HG02588 (cell line): Measurements from ENCODE around the gene GLDC.
A peak's percentile ranks its signal among the peaks of the same experiment; 100 is the strongest.
"Not testable (repeated sequence)": the region's sequence is repeated elsewhere in the genome, so short reads cannot be mapped to it uniquely, and the experiment has no call there.

Experiments
- ATAC-seq: cut with Tn5 transposase; IDR thresholded peaks from one replicate; pipeline ENCODE4 v1.9.1; 2021; ENCODE audit warnings: mild to moderate bottlenecking, moderate library complexity; ENCODE audit not compliant: unreplicated experiment

The GLDC gene

DNA sequence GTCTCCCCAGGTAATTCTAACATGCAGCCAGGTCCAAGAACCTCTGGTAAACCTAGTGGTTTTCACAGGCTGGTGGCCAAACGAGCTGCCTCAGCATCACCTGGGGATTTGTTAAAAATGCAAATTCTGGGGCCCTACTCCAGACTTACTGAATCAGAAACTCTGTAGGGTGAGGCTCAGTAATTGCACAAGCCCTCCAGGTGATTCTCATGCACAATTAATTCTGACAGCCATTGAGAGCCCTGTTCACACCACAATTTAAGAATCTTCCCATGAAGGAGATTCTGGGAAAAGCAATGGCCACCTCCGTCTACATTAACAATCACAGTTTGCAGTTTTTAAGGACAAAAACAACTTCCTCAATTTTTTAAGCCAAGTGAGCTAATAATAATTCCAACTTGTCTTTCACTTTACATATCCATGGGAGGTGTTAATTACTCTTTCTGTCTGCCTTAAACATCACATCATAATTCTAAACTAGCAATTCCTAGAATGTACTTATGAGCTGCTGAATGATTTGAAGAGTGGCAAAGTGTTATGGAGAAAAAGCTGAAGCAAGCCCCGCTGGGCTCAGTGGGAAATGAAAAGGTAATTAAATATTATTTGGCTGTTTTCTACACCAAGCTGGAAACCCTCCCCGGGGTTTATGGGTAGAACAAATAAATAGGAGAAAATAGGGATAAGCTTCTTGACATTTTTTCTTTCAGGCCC lies 70.0 kb downstream of the GLDC start:
- ATAC-seq, result peak; percentile 87

DNA sequence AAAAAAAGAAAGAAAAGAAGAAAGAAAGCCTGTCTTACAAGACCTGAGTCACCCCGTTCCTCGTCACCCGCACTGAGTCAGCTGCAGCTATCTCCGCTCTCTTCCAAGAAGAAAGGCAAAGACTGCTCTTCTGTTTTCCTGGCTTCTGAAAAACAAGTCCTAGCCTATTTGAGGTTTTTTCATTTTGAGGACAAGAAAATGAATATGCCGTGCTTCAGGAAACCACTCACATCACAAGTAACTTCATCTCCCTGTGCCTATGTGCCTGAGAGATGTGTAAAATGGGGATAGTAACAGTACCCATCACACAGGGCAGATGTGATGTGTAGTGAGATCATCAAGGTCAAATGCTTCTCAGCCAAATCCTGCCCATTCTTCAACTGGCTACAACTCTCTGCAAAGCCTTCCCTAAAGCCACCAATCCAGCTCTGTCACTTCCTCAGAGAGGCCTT lies 78.4 kb downstream of the GLDC start:
- ATAC-seq, result no peak

DNA sequence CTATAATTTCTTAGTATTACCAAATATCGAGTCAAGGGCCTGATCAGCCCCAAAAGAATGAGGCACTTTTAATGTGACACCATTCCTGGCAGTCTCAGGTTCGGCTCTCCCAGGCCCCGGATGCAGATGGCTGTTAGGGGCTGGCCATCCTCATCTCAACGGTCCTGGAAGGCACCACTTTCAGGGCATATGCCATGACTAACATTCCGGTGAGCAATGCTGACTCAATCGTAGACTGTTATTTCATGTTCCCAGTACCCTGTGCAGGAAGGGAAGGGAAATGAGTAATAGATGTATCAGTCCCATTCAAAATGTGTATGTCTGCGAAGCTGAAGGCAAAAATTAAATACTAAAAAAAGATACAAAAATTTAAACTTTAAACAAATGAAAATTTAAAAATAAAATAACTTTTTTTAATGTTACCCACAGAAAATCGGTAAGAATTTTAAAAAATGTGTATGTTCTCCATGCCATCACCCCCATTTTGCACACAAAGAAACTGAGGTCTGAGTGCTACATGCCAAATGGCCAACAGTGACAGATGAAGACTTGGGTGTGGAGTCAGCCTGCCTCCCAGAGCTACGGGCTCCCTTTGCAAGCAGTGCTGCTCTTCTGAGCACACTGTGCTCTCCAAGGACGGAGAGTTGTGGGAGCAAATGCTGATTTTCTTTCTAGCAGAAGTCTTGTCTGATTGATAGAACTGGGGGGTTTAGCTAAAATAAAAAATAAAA lies 79.0 kb downstream of the GLDC start:
- ATAC-seq, result peak; percentile 85

DNA sequence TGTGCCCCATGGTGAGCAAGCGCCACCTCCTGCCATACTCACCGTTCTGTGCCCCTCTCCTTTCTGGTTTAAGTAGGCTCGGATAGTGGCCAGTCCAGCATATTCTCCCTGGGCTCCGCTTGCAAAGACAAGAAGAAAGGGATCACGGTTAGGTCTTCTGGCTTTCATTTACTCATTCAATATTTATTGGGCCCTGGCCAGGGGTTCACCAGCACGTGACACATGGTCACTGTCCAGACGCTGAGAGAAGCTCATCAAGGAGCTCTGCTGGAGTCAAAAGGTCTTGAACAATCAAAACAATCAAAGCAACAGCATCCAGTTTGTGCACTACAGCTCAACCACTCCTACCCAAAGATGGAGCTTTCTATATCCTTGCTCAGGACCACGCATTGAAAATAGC lies 80.2 kb downstream of the GLDC start:
- ATAC-seq, result no peak

DNA sequence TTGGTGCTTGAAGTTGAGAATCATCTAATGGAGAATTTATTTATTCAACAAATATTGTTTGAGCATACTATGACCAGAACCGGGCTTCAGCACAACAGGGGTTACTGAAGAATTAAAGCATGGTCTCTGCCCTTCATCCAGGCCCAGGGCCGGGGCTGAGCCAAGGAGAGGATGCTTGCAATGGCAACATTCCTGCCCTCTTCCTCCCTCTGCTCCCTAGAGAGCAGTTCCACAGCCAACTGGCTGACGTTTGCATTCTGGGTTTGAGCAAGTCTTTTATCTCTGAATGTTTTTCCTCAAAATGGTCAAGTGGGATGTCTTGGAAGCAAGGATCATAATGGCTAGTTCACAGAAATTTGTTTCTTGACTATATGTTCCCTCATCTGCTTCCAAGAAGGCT lies 80.7 kb downstream of the GLDC start:
- ATAC-seq, result no peak

DNA sequence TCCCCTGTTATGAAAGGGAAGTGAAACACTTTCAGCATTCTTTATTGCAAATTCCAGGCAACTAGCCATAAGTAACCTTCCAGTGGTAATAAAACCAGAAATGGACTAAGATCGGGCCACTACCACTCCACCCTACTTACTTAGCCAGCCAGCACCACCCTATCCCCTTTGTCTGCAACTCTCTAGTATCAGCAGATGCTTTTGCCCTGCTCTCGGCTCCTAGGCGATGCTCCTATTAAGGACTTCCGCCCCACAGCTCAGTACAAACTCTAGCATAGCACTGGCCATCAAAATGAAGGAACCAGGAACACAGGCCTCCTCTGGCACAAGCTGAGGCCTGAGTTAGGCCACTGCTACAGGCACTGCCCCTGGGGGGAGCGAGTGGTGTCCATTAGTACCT lies 81.2 kb downstream of the GLDC start:
- no peak for ATAC-seq

DNA sequence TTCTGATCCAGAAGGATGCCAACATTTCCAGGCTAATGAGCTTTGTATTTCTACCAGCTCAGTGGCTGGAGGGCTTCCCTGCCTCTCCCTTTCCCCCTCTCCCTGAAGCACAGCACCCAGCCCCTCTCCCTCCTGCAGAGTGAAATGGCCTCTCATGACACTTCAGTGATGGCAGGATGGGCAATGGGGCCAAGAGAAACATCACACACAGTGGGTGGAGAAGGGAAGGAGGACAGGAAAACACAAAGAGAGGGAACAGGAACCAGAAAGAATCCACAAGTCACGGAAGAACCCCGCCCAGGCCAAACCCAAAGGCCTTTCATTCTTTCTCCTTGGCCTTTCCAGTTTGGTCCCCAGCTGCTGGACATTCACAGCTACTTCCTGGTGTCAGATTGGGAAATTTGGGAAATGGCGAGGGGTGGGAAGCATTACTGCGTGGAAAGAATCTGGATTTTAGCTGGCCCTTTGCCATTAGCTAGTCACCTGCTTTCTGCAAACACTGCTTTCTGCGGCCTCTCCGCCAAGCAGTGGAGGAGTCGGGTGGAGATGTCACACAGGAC lies 82.6 kb downstream of the GLDC start:
- no peak for ATAC-seq

DNA sequence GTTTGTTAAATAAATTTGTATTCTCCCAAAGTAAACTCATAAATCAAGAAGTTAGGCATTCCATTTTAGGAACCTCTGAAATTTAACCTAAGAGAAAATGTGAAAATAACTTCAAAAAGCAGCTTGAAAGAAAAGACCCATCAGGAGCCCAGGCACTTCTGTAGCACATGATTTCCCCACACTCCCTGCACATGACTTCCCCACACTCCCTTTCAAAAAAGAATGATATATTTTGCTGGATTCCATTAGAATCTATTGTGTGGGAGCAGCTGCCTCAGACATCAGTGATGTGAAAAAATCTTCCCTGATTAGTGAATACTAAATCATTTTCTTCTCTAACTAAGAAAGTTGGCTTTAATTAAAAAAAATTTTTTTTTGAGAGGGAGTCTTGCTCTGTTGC lies 83.3 kb downstream of the GLDC start:
- ATAC-seq, result no peak

DNA sequence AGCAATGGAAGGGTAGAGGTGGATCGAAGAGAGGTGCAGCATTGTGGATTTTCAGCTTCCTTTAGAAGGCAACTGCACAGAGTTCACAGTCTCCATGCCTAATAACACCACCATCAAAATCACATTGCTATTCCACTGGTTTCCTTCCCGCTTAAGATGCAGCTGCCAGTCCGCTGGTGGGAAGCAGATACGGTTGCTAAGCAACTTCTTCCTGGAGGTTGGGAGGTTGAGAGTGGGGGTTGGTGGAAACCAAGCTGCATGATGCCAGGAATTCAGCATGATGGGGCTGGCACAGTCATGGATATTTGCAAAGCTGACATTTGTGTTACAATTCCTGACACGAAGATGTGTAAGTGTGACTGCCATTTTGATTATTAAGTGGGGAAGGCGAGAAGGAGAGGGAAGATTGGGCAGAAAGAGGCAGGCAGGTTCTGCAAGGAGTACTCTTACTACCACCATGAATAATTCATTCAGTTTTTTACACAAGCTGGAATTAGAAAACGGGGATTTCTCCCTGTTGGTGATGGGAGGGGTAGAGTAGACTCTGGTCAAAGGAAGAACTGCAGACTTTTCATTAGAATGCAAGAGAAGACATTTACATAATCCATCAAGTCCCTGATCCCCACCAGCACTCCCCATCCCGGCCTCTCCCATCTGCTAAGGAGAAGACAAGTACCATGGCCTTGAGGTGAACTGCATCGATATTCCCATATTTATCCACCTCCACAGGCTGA lies 87.5 kb downstream of the GLDC start:
- ATAC-seq, result no peak

DNA sequence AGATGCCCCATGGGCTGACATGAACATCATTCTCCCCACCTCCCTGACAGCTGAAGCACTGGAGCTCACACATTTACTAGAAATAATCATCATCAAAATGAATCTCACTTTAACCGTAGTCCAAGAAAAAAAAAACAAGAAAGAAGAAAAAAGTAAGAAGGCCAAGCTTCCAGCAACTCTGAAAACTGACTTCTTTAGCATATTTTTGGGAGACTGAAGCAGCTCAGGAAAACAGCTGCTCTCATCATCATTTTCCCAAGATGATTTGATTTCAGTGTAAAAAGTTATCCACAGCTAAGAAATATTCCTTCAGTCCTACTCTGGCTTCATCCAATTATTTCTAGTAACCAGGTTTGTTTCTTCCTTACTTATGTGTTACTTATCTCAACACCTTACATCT lies 91.7 kb downstream of the GLDC start:
- no peak for ATAC-seq

DNA sequence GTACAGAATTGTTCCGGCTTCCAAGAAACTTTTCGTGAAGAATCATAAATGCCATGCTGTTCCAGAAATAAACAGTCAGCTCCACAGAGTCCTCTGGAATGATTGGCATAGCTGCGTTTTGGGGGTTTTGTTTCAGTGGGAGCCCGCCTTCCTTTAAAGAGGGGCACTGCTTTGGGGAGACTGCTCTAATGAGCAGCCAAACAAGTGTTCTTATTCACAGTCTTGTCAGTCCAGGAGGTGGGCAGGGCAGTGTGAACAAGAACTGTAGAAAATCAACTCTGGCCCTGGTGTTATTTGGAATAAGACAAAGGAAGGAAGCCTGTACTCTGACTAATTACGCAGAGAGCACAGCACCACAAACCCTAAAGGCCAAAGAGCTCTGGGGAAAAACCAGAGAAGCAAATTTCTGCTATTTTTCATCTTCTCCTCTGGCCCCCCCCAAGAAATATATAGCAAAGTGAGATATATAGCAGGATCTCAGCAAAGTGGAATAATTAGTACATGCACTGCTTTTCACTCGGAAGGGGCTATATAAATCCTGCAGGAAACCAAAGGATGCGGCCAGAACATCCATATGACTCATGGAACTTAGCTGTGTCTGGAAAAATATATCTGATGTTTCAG lies 92.9 kb downstream of the GLDC start:
- ATAC-seq, result no peak

DNA sequence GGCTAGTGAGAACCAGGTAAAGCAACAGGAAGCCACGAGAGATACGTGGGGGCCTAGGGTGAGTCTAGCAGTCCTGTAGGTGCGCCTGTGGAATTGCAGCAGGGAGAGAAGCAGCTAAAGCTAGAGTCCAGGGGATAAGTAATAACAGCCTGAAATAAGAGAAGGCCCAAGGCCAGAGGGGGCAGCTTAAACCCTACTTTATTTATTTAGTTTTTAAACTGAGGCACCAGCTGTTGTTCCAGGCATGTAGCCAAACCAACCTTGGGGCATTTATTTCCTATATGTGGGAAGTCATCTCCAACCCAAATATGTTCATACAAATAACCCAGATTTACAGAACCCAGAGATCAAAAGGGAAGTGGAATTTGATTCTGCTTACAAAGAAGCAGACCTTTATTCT lies 93.5 kb downstream of the GLDC start:
- ATAC-seq, result no peak

DNA sequence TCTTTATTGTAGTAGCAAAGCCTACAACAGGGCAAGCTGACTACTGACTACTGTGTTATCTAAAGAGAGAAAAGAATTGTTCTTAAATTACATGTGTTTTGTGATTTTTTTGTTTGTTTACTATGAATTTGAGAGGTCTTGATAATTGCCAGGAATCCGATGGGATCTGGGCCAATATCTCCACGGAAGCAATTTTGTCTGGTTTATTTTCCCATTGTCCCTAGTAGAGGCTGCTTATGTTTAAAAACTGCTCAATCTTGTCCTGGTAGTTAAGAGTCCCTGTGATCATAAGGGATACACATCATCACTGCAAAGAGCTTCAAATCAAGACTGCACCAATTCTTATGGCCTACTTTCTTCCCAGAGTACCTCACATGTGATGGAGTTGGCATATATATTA lies 94.4 kb downstream of the GLDC start:
- ATAC-seq, result no peak

DNA sequence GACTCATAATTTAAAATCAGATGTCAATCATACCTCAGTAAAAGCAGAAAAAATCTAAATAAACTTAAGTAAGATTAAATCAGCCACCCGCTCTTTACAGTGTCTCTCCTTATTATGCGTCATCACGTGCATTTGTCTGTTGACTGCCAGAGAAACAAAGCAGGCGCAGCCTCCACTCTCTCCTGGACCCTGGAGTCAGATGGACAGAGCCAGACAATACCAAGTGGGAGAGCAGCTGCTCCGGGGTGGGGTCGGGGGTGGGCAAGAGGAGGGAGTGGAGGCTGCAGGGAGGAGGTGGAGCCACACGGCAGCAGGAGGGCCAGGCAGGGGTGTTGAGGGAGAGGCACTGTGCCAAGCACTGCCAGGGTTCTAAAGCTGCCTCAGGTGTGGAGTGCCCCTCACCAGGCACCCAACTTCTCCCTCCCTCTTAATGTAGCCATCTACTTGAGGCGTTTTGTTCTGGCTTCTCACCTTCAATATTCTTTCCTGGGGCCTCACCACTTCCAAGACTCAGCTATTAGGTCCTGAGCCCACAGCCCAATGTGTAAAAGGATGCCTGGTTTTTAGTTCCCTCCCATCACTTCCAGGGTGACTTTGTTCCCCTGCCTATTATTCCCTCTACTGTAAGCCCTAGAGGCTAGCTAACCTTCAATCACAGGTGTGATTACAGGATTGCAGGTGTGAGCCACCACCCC lies 96.3 kb downstream of the GLDC start:
- ATAC-seq, result no peak

DNA sequence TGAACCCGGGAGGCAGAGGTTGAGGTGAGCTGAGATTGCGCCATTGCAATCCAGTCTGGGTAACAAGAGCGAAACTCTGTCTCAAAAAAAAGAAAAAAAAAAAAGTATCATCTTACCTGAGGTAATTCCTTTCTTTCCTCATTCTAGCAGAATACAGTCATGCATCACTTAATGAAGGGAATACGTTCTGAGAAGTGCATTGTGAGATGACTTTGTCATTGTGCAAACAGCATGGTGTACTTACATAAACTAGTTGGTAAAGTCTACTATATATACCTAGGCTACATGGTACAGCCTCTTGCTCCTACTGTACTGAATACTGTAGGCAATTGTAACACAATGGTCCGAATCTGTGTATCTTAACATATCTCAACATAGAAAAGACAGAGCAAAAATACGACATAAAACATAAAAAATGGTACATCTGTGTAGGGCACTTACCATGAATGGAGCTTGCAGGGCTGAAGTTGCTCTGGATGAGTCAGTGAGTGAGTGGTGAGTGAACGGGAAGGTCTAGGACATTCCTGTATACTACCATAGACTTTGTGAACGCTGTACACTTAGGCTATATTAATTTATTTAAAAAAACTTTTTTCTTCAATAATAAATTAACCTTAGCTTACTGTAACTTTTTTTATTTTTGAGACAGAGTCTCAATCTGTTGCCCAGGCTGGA lies 100.4 kb downstream of the GLDC start:
- no peak for ATAC-seq

DNA sequence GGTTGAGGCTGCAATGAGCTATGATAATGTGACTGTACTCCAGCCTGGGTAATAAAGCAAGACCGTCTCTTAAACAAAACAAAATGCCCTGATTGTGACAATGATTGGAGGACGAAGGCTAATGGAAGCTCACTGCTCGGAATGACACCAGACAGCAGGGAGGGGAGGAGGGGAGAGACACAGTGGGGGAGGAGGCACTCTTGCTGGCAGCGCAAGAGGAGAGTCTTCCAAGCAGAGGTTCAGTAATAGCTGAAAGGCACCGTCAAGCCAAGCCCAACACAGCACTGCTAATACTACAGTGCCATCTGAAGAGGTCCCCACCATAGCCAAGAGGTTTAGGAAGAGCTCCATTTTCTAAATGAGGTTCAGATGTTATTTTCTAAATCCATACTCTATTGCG lies 102.3 kb downstream of the GLDC start:
- no peak for ATAC-seq

DNA sequence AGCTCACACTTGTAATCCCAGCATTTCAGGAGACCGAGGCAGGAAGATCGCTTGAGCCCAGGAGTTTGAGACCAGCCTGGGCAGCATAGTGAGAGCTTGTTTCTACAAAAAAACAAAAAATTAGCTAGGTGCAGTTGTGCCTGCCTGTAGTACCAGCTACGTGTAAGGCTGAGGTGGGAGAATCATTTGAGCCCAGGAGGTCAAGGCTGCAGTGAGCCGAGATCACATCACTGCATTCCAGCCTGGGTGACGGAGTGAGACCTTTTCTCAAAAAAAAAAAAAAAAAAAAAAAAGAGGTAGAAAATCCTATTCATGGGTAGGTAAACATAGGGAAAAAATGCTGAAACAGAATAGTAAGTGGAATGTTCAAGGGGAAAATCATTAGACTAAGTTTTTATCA lies 102.9 kb downstream of the GLDC start:
- ATAC-seq, result not testable (repeated sequence)

DNA sequence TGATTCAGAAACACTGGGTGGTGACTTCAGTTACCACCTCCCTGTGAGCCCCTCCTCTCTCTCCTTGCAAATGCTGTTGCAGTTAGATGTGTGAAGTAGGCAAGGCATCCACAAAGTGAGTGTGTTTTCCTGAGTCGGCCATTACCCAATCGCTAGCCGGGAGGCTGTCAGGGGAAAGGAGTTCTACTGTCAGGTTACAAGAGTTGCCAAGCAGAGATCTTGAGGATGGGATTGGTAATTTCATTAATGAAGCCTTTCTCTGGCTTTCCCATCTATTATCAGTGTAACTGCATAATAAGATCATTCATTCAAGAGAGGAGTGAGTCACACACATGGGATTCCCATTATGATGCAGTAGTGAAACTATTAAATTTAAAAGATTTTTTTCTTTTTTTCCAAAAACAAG lies 106.9 kb downstream of the GLDC start:
- no peak for ATAC-seq

DNA sequence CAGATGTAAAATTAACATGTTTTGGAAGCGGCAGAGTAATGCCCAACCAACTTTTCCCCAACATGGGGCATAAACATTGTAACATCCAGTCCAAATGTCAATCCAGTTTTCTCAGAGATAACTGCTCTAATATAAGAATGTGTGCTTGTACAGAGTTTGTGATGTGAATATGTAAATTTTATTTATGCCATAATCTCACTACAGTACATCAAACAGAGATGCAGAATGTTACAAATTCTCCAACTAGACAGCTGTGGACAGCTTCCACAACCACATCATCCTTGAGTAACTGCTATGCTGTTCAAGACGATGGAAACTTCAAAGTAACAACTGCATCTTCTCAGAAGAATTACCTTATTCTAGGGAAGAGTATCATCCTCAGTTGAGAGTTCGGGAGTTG lies 109.9 kb downstream of the GLDC start:
- no peak for ATAC-seq
